GM21737 (cell line): ENCODE measurements around the gene SPATA20.

Experiments
- ATAC-seq: cut with Tn5 transposase; IDR thresholded peaks from one replicate; pipeline ENCODE4 v1.9.1; 2021; ENCODE audit warnings: mild to moderate bottlenecking, moderate library complexity; ENCODE audit not compliant: unreplicated experiment

SPATA20 gene

DNA sequence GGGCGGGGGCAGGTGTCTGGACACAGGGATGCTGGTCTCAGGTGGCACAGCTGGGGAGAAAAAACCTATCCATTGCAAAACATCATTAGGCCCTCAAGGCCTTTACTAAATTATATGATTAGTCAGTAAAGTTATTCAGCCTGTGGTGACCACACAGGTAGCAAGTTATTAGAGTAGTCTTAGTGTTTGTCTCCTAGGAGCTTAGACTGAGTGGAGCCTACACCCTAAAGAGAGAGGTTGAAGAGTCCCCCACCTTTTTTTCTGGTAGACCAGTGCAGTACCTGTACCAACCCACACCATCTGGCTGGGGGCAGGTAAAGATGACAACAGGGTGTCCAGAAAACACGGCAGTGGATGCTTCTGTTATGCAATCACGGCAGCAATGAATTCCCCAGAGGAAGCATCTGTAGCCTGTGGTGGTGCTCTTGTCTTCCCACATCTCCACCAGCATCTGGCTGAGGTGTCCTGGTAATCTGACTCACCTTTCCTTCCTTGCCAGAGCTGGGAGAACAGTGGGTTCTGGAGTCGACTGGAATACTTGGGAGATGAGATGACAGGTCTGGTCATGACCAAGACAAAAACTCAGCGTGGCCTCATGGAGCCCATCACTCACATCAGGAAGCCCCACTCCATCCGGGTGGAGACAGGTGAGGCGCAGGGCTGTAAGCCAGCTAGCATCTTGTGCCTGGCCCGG lies 27.7 kb upstream of the SPATA20 start:
- no peak for ATAC-seq

GRCh38 chr17:50520483-50520882 lies 26.5 kb upstream of the SPATA20 start:
- no peak for ATAC-seq

DNA sequence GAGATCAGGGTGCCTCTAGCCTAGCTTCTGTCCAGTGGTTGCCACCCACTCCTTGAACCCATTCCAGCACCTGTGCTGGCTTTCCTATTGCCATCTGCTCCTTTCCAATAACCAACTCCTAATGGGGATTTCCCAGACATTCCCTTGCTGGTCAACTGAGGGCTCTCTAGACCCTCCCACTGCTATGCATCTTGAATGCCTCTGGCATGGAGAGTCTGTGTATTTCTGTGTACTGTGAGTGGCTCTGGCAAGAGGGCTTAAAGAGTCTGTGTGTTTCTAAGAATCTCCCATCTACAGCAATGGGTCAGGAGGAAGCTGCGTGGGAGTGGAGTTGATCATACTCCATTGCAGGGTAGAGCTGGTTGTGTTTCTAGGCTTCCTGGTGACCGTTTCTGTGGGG lies 25.5 kb upstream of the SPATA20 start:
- ATAC-seq: no peak

DNA sequence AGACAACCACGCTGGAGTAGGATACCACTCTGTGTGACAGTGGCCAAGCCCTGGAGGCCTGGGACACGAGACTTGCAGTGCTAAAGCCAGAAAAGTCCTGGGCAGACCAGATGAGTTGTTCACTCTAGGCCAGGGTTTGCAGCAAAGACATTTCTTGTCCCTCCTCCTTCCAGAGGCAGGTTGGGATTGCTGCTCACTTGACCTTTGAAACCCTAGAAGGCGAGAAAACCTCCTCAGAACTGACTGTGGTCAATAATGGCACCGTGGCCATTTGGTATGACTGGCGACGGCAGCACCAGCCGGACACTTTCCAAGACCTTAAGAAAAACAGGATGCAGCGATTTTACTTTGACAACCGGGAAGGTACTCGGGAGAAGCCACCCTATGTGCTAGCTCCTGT lies 24.2 kb upstream of the SPATA20 start:
- ATAC-seq: no peak

DNA sequence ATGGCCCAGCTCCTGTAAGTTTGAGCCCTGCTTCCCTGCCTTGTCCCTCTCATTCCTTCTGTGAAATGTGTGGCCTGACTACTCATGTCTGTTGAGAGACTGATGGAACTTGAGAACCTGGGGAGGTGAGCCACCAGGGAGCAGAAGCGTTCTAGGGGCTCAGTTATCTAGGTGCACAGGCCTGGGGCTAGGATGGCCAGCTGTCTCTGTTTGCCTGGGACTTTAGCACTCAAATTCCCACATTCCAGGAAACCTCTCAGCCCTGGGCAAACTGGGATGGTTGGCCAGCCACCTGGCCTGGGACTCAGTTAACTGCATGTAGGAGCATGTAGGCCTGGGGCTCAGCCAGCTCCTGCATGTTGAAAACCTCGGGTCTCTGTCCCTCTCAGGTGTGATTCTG lies 23.8 kb upstream of the SPATA20 start:
- no peak for ATAC-seq

GRCh38 chr17:50524838-50525237 lies 22.1 kb upstream of the SPATA20 start:
- no peak for ATAC-seq

- ATAC-seq: no peak
Measured at GRCh38 chr17:50527155-50527762, 19.7 kb upstream of the SPATA20 start.

- ATAC-seq: no peak
Measured at GRCh38 chr17:50527949-50528474, 19.0 kb upstream of the SPATA20 start.

GRCh38 chr17:50529849-50530248 lies 17.1 kb upstream of the SPATA20 start:
- no peak for ATAC-seq

GRCh38 chr17:50531428-50532025 lies 15.4 kb upstream of the SPATA20 start:
- ATAC-seq: no peak

- ATAC-seq: no peak
Measured at GRCh38 chr17:50532452-50533024, 14.4 kb upstream of the SPATA20 start, which contains the start of gene EPN3. Gene EPN3, plus strand, starts transcription at chr17:50532735. Its CDS starts 3,822 bp downstream, at chr17:50536557.

DNA sequence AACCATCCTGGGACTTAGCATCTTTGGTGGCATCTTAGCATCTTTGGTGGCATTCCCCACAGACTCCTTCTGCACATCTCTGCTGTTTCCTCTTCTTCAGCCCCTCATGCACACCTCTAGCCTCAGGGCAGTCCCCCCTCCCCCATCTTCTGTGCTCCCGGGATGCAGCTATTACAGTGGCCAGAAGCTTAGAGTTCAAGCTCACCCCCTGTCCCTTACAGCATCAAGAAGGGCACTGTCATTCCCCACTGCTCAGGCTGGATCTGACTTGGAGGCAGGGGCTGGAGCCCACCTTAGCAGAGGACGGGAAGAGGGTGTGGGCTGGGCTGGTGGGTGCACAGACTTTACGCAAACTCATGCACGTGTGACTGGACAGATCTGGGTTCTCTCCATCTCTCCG lies 13.8 kb upstream of the SPATA20 start:
- no peak for ATAC-seq

GRCh38 chr17:50533720-50534148 lies 13.2 kb upstream of the SPATA20 start:
- no peak for ATAC-seq

DNA sequence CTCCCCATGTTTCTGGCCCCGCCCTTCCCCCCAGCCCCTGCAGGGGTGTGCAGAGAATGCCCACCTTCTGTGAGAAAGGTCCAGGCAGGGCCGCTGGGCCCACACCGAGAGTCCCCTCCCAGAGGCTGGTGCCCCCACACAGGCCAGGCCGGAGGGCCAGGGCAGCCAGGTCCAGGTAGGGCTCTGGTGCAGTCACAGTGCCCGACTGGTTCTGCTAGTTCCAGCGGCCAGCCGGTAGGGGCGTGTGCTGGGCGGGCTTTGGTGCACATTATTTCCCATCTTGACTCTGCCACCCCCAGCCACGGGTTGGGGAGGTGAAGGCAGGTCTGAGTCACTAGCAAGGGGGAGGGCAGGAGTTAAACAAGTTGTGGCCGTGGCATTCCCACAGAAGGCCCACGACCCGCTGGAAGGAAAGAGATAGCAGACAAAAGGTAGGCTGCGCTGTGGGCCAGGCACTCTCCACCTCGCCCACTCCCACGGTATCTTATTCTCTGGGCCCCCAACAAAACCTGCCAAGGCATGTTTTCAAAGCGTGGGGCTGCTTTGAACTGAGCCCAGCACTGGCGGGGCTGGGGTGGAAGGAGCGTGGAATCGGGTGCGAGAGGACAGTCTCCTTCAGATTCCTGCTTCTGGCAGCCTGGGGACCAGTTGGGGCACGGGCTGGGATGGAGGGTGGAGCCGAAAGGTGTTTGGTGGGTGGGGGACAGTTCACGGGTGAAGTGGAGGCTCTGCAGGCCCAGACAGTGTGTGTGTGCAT lies 12.6 kb upstream of the SPATA20 start:
- ATAC-seq: no peak

- no peak for ATAC-seq
Measured at GRCh38 chr17:50534979-50535326, 12.0 kb upstream of the SPATA20 start.

- no peak for ATAC-seq
Measured at GRCh38 chr17:50535407-50535806, 11.6 kb upstream of the SPATA20 start.

- ATAC-seq: no peak
Measured at GRCh38 chr17:50536683-50537646, 10.0 kb upstream of the SPATA20 start.

GRCh38 chr17:50537721-50538548 lies 9.0 kb upstream of the SPATA20 start:
- ATAC-seq: no peak
